Stimulated activated CD8-positive, alpha-beta memory T cell treated with anti-CD3 and anti-CD28 coated beads, Interleukin-7, amount 100 ng/mL, for 48 hours (primary cell): ENCODE measurements around the gene PEPD.

Experiments used
- DNase-seq, 2 donors: peaks; one replicate each; pipeline ENCODE4 v3.0.0-alpha.2; 2020; ENCODE audit warnings: low read depth in 1 of 2; ENCODE audit errors: extremely low read depth in 1 of 2

The PEPD gene

DNA sequence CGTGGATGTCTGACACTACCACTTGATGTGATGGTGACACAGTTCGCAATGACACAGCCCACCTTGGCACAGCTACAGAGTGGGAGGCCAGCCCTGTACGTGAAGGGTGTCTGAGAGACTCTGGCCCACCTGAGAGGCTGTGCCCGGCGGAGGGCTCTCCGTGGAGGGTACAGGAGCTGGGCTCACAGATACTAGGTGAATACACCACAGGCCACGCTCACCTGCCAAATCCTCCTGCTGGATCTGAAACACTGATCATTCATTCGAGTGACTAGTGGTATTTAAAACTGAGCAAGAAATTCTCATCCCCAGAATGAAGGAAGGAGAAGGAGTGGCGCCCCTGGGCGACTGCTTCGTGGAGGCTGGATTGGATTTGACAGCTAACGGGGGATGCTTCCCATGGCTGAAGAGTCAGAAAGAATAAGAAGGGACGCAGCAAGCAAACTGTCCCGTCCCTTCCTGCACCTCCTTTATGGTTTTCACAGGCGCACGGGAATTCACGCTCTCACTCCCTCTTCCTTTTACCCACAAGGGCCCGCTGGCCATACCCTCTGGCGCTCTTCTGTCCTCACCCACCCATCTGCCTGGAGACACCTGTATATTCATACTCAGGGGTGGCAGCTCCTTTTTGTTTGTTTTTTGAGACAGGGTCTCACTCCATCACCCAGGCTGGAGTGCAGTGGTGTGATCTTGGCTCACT is 123.1 kb downstream of the PEPD start:
- no peak for DNase-seq

GRCh38 chr19:33397536-33398360 is 123.8 kb downstream of the PEPD start:
- no peak for DNase-seq

DNA sequence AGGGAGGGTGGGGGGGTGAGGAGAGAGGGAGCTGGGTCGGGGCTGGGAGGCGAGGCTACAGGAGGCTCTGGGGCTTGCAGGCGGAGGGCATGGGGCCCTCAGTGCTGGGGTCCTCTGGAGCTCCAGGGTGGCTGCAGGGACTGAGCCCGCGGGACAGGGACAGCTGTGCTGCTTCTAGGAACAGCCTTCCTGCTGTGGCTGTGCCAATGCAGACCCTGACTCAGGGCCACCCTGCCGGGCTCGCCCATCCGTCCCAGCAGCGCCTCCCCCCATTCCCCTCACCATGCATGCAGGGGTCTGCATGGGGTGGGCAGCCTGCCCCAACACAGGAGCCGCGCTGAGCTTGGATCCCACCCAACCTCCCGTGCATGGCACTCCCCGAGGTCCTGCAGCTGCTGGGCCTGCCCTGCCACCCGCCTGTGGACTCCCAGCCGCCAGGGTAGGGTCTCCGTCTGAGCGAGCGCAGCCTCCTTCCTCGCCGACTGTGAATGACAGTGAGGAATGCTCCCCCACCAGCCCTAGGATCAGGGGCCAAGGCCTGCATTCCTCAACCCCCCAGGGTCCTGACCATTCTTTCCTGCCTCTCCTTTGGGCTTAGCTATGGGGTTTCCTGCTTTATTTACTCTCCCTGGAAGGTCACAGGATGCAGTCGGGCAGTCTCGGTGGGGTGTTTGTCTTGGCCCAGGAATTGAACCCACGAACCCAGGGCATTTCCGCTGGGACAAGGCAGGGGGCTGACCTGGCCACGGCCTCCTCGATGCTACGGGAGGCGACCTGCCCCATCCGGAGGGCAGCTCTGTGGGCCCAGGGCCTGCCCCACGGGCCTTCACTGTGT is 124.7 kb downstream of the PEPD start:
- no peak for DNase-seq

DNA sequence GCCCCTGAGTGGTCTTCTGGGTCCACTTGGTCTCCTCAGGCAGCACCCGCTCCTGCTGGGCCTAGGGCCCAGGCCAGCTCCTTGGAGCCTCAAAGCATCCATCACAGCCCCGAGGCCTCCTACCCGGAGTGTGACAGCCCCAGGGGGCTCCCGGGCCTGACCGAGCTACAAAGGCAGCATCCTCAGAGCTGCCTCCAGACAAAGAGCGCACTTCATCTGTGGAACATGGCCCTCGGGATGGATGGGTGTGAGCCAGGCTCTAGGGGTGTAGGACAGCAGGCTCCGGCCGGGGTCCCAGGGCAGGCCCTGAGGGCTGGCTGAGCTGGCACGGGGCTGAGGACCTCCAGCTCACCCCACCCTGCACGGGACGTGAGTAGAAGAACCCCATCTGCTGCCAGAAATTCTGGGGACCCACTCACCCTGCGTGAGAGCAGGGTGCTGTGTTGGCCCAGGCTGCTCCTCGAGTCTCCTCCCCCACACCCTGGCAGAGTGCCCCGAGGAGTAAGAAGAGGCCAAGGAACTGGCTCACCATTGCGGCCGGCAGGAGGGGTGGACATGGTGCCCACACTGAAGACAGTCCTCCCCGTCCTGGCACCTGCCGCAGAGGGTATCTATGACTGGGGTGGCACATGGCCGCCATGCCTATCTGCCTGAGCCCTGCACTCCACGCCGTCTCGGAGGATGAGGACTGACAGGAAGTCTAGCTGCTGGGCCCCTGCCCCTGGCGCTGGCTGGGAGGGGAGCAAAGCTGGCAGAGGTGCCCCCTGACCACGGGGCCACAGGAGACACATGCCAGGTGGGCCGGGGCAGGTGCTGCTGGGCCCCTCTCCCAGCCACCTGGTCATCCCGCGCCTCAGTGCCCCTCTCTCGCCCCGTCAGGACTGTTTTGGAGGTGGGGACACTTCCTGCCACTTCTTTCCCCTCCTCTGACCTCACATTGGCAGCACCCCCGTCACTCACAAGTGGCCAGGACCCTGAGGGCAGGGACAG is 125.7 kb downstream of the PEPD start:
- no peak for DNase-seq

- DNase-seq: no peak
Measured at GRCh38 chr19:33394723-33395560, 126.6 kb downstream of the PEPD start.

DNA sequence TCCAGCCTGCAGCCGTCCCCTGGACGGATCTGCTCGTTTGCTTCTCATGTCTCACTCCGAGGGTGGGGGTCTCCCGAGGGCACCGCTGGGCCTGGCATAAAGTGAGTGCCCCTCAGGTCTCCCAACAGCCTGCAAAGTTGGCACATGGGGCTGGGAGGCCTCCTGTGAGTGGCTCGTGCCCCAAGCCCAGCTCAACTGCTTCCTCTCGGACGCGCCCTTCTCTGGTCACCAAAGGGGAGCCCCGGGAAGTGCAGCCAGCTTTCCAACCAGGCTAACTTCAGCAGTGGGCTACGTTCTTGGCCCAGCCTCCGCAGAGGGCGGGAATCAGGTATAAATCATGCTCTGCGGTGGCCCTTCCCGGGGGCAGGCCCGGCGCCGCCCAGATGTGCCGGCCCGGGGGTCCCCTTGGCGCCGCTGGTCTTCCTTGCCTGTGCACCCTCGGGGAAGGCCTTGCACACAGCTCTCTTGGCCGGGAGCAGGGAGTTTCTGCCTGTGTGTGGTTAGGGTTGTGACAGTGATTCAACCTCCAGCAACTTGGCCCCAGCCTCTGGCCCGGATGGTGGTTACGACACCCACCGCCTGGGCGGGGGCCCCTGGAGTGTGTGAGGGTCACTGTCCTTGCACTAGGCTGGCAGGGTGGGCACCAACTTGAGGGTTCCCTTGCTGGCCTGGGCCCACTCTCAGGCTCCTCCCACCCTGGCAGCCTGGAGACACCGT is 127.4 kb downstream of the PEPD start:
- no peak for DNase-seq

DNA sequence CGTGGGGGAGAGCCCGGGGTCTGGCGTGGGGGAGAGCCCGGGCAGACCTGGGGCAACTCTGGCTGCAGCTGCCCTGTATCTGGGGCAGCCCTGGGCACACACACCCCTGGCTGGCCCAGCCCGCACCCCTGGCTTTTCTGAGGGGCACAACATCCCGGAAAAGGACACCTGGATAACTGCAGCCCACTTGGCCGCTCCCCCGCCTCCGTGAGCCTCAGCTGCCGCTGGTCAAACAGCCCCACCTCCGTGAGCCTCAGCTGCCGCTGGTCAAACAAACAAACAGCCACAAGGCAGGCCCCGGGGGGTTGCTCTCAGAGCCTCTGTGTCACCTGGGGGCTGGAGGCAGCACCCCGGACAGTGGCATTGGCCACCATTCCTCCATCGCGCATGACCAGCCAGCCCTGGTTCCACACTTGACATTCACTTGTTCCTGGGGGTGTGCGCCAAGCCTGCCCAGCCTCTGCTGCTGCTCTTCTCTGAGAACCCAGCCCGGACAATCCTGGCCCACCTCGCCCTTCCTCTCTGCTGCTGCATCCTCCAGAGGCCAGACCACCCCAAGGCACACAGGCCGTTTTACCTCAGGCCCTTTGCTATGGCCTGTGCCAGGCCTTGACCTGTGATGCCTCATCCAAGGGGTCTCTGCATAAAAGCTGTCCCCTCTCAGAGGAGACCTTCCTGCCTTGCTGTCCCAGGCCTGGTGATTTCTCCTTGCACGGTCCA is 128.1 kb downstream of the PEPD start:
- no peak for DNase-seq

DNA sequence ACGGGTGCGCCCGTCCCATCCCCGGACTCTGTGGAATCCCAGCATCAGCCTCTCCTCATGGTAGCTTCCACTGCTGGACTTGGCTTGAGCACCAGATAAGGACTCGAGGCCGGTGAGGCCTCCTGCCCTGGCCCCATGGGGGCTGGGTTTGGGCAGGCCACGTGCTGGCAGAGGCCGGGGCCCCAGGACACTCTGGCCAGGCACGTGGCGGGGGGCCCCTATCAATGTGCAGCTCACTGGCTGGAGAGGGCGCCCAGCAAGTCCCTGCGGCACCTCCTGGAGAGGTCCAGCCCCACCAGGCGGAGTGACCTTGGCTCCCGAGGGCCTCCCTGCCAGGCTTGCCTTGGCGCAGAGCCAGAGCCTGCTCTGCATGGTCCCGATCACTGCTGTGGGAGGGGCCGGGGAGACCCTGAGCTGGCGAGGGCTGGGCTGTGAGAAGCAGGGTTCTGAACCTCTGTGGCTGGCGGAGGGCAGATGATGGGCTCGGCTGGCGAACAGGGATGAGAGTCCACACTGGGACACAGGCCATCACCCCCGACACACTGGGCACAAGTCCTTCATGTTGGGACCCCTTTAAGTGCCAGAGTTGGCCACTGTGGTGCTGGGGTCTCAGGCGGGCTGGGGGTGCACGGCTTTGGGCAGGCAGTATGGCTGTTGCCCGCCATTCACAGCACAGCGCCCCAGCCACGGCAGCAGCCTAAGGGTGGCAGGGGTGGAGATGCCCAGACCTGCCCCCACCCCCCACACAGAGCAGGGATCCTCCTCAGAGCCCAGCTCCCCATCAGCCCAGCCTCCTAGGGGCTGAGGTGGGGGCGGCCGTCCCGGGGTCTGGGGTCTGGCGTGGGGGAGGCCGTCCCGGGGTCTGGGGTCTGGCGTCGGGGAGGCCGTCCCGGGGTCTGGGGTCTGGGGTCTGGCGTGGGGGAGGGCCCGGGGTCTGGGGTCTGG is 129.0 kb downstream of the PEPD start:
- DNase-seq: no peak

DNA sequence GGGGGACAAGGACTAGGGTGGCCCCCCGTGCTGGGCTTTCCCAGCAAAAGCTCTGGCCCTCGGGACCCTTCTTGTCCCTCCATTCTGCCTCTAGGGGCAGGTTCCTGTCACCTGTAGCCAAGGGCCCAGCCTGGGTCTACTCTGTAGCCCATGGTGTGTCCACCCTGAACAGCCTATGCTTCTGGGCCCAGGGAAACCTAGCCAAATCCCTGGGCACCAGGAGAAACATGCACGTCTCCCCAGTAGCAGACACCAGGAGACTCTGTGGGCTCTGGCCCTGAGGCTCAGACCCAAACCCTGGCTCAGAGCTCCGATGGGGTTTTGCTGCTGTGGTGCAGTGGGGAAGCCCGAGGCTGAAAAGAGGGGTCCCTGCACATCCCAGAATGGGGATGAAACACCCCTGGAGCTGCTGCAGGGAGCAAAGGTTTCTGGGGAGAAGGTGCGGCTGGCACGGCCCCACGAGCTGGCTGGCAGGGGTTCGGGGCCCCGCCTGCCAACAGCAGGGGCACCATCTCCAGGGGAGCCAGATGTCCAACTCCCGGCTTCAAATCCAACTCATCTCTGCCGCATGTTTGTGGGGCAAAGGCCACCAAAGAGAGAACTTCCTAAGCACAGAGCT is 129.9 kb downstream of the PEPD start:
- no peak for DNase-seq

DNA sequence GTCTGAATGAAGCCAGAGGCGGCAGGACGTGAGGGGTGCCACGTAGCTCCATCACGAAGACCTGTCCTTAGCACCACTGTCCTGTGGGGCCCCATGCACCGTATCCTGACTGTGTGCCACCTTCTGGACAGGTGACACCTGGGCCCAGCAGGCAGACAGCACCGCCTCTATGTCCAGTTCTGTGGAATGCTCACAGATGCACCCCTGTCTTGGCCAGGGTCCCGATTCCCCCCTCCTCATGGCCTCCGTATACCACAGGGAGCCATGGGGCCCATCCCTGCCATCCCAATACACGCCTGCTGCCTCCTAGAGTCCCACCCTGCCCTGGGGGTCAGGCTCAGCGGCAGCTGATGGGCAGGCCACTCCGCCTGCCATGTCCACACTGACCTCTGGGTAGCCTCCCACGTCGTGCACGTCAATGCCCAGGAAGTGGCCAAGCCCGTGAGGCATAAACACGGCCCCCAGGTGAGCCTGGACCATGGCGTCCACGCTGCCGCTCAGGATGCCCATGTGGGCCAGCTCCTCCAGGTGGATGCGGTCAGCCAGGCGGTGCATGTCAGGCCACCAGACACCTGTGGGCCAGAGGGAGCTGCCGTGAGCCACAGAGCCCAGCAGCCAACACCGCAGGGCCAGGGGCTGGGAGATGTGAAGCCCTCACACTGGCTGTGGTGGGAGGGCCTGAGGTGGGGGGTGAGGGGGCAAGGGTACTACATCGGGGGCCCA is 130.5 kb downstream of the PEPD start:
- no peak for DNase-seq

DNA sequence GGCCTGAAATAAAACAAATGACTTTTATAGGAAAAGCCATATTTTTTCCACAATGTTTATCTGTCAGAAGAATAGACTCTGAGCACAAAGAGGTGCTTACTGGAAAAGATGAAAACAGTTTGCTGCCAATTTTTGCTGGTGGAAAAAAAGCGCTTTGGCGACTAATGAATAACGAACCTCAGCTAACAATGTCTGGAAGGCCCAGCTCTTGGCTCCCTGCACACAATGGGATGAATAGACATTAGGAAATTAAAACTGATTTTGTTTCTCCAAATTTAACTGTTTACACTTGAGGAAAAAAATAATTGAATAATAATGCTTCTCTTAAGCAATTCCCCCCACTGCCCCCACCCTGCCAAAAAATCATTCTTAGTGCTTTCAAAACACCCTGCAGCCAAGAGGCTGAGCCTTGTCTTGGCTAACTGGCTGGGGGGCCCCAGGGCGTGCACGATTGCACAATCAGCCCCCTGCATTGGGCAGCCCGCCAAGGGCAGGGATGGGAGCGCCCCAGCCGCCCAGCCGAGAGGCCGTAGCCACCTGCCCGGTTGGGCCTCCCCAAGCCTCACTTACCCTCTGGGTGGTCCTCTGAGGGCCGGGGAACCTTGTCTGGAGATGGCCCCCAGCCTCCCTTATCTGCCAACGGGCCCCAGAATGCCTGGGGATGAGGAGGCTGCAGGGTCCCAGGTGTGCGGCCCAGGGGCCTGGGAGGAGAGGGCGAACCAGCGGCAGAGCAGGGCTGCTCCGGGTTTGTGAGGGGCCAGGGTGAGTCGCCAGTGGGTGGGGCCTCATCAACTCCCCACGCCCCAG is 131.3 kb downstream of the PEPD start:
- DNase-seq: no peak

- no peak for DNase-seq
Measured at GRCh38 chr19:33389421-33390100, 132.0 kb downstream of the PEPD start.

DNA sequence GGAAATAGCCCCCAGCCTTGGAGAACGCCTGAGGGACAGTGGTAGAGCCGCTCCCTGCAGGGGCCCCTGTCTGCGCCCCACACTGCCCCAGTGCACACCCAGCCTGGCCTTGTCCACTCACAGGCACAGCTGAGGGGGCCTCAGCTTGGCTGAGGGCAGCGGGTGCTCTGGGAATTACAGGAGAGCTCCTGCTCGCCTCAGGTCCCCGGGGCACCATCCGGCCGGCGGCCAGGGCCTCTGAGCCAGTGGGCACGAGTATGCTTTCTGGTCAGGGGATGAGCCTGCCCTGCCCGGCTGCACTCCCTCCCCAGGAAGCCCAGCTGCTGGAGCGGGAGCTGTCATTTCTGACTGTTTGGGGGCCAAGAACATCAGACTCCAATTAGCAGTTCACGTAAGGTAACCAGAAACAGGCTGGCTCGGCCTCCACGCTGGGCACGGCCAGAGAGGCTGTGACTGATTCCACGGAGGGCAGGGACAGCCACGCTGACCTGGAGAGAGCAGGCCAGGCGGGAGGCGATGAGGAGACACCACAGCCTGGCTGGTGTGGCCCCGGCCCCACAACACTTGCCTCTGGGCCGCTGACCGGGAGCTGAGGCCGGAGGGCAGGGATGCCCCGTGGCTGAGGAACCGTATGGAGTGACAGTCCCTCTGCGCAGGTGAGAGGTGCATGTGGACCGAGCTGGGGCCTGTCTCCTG is 132.7 kb downstream of the PEPD start:
- no peak for DNase-seq

GRCh38 chr19:33388231-33388724 is 133.3 kb downstream of the PEPD start:
- no peak for DNase-seq
